BE2C (cell line): ENCODE results near the gene TUBB4A.

Experiments
- DNase-seq: peaks from one replicate; pipeline ENCODE4 v3.0.0-alpha.2; 2020
- H3K27me3 ChIP-seq: fragments of 250-450 bp; sonication (Bioruptor Pico); 2 replicates; pipeline ENCODE4 v1.5.1; 2020; ENCODE audit warnings: mild to moderate bottlenecking
- H3K36me3 ChIP-seq: fragments of 250-450 bp; sonication (Bioruptor Pico); 2 replicates; pipeline ENCODE4 v1.5.1; 2020; ENCODE audit warnings: mild to moderate bottlenecking
- H3K4me1 ChIP-seq: fragments of 250-450 bp; sonication (Bioruptor Pico); 2 replicates; pipeline ENCODE4 v1.5.1; 2020
- H3K4me3 ChIP-seq: 2 replicates; pipeline ENCODE4 v1.5.1; 2011; ENCODE audit warnings: low read depth, low read length
- H3K9me3 ChIP-seq: fragments of 250-450 bp; sonication (Bioruptor Pico); 2 replicates; pipeline ENCODE4 v1.5.1; 2020
- TF ChIP-seq, protein P1 (sequence below): IDR thresholded peaks from 2 replicates; pipeline ENCODE4 v1.5.1; 2012; ENCODE audit warnings: mild to moderate bottlenecking, low read depth, low read length

The TUBB4A gene

DNA sequence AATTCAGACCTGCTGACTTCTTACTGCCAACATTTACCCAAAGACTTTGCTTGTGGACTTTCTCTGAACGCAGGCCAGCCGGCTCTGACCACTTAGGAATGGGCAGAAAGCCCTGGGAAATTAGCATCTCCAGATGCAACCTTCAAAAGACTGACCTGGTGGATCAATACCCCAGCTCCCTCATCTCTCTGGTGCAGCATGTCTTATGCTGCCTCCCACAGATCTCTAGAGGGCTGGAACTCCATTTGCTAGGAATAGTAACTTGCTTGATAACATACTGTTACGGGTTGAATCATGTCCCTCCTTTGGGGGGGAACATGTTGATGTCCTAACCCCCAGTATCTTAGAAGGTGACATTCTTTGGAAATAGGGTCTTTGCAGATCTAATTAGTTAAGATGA lies 55.7 kb downstream of the TUBB4A start:
- no peaks in the 10 kb centered on the region for H3K36me3 ChIP-seq
- no peaks in the 10 kb centered on the region for H3K27me3 ChIP-seq
- TF ChIP-seq, protein P1, sequence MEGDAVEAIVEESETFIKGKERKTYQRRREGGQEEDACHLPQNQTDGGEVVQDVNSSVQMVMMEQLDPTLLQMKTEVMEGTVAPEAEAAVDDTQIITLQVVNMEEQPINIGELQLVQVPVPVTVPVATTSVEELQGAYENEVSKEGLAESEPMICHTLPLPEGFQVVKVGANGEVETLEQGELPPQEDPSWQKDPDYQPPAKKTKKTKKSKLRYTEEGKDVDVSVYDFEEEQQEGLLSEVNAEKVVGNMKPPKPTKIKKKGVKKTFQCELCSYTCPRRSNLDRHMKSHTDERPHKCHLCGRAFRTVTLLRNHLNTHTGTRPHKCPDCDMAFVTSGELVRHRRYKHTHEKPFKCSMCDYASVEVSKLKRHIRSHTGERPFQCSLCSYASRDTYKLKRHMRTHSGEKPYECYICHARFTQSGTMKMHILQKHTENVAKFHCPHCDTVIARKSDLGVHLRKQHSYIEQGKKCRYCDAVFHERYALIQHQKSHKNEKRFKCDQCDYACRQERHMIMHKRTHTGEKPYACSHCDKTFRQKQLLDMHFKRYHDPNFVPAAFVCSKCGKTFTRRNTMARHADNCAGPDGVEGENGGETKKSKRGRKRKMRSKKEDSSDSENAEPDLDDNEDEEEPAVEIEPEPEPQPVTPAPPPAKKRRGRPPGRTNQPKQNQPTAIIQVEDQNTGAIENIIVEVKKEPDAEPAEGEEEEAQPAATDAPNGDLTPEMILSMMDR = no peak
- no peak for DNase-seq
- no peak overlapping the region for H3K4me3 ChIP-seq
- no peaks in the 10 kb centered on the region for H3K4me1 ChIP-seq
- no peaks in the 10 kb centered on the region; the same call in 1 of the 2 replicates for H3K9me3 ChIP-seq
